ENCODE data around the gene NAGK.
"Not testable (repeated sequence)": the region's sequence is repeated elsewhere in the genome, so short reads cannot be mapped to it uniquely, and the experiment has no call there.

NAGK gene

GRCh38 chr2:71068218-71069035 is at the start of gene NAGK:
NAGK (plus strand) TSS chr2:71068648; CDS start chr2:71068684, 36 bp downstream.
- no peak for TF ChIP-seq ZNF274 (IDR thresholded peaks at IDR 0.05; ENCODE audit: low read depth, low read length)
- H3K4me3 ChIP-seq (ENCODE audit: low read length), result peak within 1 kb of the TSS; percentile 92

GRCh38 chr2:71019989-71020388 is 48.5 kb upstream of the NAGK start:
- not testable (repeated sequence) for H3K4me3 ChIP-seq (ENCODE audit: low read length)

GRCh38 chr2:71021394-71021793 is 47.1 kb upstream of the NAGK start:
- not testable (repeated sequence) for H3K4me3 ChIP-seq (ENCODE audit: low read length)

- H3K4me3 ChIP-seq (ENCODE audit: low read length), result not testable (repeated sequence)
Measured at GRCh38 chr2:71023553-71024243, 44.8 kb upstream of the NAGK start.

- not testable (repeated sequence) for H3K4me3 ChIP-seq (ENCODE audit: low read length)
Measured at GRCh38 chr2:71036296-71036695, 32.2 kb upstream of the NAGK start.

GRCh38 chr2:71042287-71042686 is 26.2 kb upstream of the NAGK start:
- no peak for TF ChIP-seq ZNF274 (IDR thresholded peaks at IDR 0.05; ENCODE audit: low read depth, low read length)

GRCh38 chr2:71043531-71044407 is 24.7 kb upstream of the NAGK start:
- TF ChIP-seq ZNF274 (IDR thresholded peaks at IDR 0.05; ENCODE audit: low read depth, low read length), result no peak
- H3K4me3 ChIP-seq (ENCODE audit: low read length), result no peak overlapping the region

More at GRCh38 chr2:71042287-71042686, 26.2 kb upstream of the NAGK start:
- H3K4me3 ChIP-seq (ENCODE audit: low read length), result no peak overlapping the region

- TF ChIP-seq ZNF274 (IDR thresholded peaks at IDR 0.05; ENCODE audit: low read depth, low read length), result no peak
- no peak overlapping the region for H3K4me3 ChIP-seq (ENCODE audit: low read length)
Measured at GRCh38 chr2:71045151-71045550, 23.3 kb upstream of the NAGK start.

- no peak for TF ChIP-seq ZNF274 (IDR thresholded peaks at IDR 0.05; ENCODE audit: low read depth, low read length)
- no peak overlapping the region for H3K4me3 ChIP-seq (ENCODE audit: low read length)
Measured at GRCh38 chr2:71045865-71046548, 22.4 kb upstream of the NAGK start.

- H3K4me3 ChIP-seq (ENCODE audit: low read length), result no peak overlapping the region
- no peak for TF ChIP-seq ZNF274 (IDR thresholded peaks at IDR 0.05; ENCODE audit: low read depth, low read length)
Measured at GRCh38 chr2:71048096-71048495, 20.4 kb upstream of the NAGK start.

- H3K4me3 ChIP-seq (ENCODE audit: low read length), result not testable (repeated sequence)
Measured at GRCh38 chr2:71049704-71050360, 18.6 kb upstream of the NAGK start.

- not testable (repeated sequence) for H3K4me3 ChIP-seq (ENCODE audit: low read length)
Measured at GRCh38 chr2:71055206-71055740, 13.2 kb upstream of the NAGK start.

GRCh38 chr2:71060211-71060610 is 8.2 kb upstream of the NAGK start:
- no peak overlapping the region for H3K4me3 ChIP-seq (ENCODE audit: low read length)
- TF ChIP-seq ZNF274 (IDR thresholded peaks at IDR 0.05; ENCODE audit: low read depth, low read length), result no peak

- H3K4me3 ChIP-seq (ENCODE audit: low read length), result no peak overlapping the region
- no peak for TF ChIP-seq ZNF274 (IDR thresholded peaks at IDR 0.05; ENCODE audit: low read depth, low read length)
Measured at GRCh38 chr2:71060871-71061270, 7.6 kb upstream of the NAGK start.
